Fibroblast of lung (primary cell): Measurements from ENCODE around the gene FHIT.

Source experiments
- EZH2 ChIP-seq: IDR thresholded peaks from 2 replicates; pipeline ENCODE4 v1.5.1; 2012; ENCODE audit warnings: low read length, control low read depth, mild to moderate bottlenecking; ENCODE audit errors: missing control alignments
- TF ChIP-seq, protein P1 (sequence below), 2 donors: IDR thresholded peaks in 1 of 2; conservative IDR thresholded peaks in 1 of 2; 1 replicate in 1 of 2; 2 replicates in 1 of 2; pipeline ENCODE4 v1.5.1; 2011 to 2012; ENCODE audit warnings: low read length in 2 of 2, control low read depth in 1 of 2, inconsistent platforms in 1 of 2, low read depth in 1 of 2, mild to moderate bottlenecking in 1 of 2

GRCh38 chr3:61247191-61247590 lies 4.1 kb downstream of the FHIT start:
- TF ChIP-seq, protein P1, sequence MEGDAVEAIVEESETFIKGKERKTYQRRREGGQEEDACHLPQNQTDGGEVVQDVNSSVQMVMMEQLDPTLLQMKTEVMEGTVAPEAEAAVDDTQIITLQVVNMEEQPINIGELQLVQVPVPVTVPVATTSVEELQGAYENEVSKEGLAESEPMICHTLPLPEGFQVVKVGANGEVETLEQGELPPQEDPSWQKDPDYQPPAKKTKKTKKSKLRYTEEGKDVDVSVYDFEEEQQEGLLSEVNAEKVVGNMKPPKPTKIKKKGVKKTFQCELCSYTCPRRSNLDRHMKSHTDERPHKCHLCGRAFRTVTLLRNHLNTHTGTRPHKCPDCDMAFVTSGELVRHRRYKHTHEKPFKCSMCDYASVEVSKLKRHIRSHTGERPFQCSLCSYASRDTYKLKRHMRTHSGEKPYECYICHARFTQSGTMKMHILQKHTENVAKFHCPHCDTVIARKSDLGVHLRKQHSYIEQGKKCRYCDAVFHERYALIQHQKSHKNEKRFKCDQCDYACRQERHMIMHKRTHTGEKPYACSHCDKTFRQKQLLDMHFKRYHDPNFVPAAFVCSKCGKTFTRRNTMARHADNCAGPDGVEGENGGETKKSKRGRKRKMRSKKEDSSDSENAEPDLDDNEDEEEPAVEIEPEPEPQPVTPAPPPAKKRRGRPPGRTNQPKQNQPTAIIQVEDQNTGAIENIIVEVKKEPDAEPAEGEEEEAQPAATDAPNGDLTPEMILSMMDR (conservative IDR thresholded peaks at IDR 0.05 in 1 of 2, IDR thresholded peaks at IDR 0.05 in 1 of 2; ENCODE audit: low read depth in 1 of 2, low read length in 2 of 2): no peak
- no peak for TF ChIP-seq EZH2
